GM18868 (cell line): ENCODE data around the gene TLR10.
A peak's percentile ranks its signal among the peaks of the same experiment; 100 is the strongest.
"Not testable (repeated sequence)": the region's sequence is repeated elsewhere in the genome, so short reads cannot be mapped to it uniquely, and the experiment has no call there.

Experiments
- ATAC-seq: cut with Tn5 transposase; IDR thresholded peaks from one replicate; pipeline ENCODE4 v1.9.1; 2021; ENCODE audit warnings: mild to moderate bottlenecking, moderate library complexity; ENCODE audit not compliant: unreplicated experiment

Gene TLR10

GRCh38 chr4:38802561-38803355, 20.0 kb upstream of the TLR10 start:
- ATAC-seq, result no peak

- ATAC-seq, result no peak
Observed at GRCh38 chr4:38800961-38801450, 18.2 kb upstream of the TLR10 start.

- no peak for ATAC-seq
Observed at GRCh38 chr4:38800366-38800765, 17.6 kb upstream of the TLR10 start.

- ATAC-seq, result no peak
Observed at GRCh38 chr4:38795087-38795486, 12.3 kb upstream of the TLR10 start.

GRCh38 chr4:38794051-38794450, 11.3 kb upstream of the TLR10 start:
- no peak for ATAC-seq

- ATAC-seq, result no peak
Observed at GRCh38 chr4:38791010-38791409, 8.2 kb upstream of the TLR10 start.

GRCh38 chr4:38788317-38788716, 5.5 kb upstream of the TLR10 start:
- ATAC-seq, result no peak

GRCh38 chr4:38787693-38788092, 4.9 kb upstream of the TLR10 start:
- ATAC-seq, result no peak

- ATAC-seq, result peak; percentile 75
Observed at GRCh38 chr4:38785901-38786402, 3.2 kb upstream of the TLR10 start.

GRCh38 chr4:38785041-38785790, 2.4 kb upstream of the TLR10 start:
- ATAC-seq, result no peak

- ATAC-seq, result no peak
Observed at GRCh38 chr4:38784141-38784540, 1.4 kb upstream of the TLR10 start.

GRCh38 chr4:38783109-38783460, 295 bp upstream of the TLR10 start:
- ATAC-seq, result no peak

- ATAC-seq, result no peak
Observed at GRCh38 chr4:38781854-38782261, 932 bp downstream of the TLR10 start.

- ATAC-seq, result no peak
Observed at GRCh38 chr4:38780833-38781484, 1.8 kb downstream of the TLR10 start.

- ATAC-seq, result no peak
Observed at GRCh38 chr4:38779790-38780189, 3.0 kb downstream of the TLR10 start.

- not testable (repeated sequence) for ATAC-seq
Observed at GRCh38 chr4:38777925-38778324, 4.9 kb downstream of the TLR10 start.

GRCh38 chr4:38775326-38775725, 7.5 kb downstream of the TLR10 start:
- ATAC-seq, result no peak

GRCh38 chr4:38774181-38774955, 8.4 kb downstream of the TLR10 start:
- ATAC-seq, result no peak

- ATAC-seq, result not testable (repeated sequence)
Observed at GRCh38 chr4:38770281-38770680, 12.5 kb downstream of the TLR10 start.

- ATAC-seq, result no peak
Observed at GRCh38 chr4:38769857-38770256, 12.9 kb downstream of the TLR10 start.

- peak; percentile 13 for ATAC-seq
Observed at GRCh38 chr4:38769441-38769840, 13.3 kb downstream of the TLR10 start.
